Endometrium (tissue), 2 donors: Measurements from ENCODE around the gene VPS54.

Source experiments
- FAIRE-seq: peaks from 2 replicates; lab custom pipeline; 2012; peaks lifted over from hg19 to GRCh38; lab: Jason Lieb, UNC
- donor health status: control.
- donor health status: control.

Gene VPS54

DNA sequence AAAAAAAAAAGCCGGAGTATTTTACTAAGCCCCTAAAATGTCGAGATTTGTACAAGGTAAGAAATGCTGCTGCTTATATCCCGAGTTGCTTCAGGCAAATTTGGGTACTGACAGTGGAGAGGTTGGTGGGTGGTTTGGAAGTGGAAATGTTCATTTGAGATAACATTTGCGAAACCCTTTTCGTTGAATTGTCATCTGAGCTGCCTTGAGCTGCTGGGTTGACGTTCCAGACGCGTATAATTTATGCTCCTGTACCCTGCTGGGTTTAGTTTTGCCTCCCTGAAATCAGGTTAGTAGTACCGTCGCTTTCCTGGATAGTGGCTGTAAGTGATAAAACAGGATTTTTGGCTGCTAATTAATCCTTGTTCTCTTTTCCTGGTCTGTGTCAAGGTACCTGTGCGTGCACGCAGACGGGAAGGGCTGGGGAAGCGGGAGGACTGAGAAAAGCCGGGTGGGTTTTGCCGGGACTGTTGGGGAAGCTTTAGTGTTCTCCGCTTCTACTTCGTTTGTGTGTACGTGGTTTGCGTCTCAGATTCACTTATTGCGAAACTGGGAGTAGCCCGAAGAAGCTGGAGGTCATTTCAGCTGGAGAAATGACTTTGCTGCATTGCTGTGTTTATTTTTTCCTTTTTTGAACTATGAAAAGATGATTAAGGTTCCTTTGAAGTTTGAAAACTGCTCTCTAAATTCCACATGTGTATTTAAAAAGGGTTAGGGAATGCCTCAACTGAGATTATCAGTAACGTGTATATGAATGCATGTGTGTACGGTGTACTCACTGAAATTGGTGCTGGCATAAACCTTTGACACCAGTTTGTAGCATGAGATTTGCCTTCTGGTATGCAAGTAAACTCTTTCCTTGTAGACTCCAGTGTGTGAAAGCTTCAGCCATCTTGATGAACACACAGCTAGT lies 176.8 kb downstream of the VPS54 start:
- FAIRE-seq, result no peak
